GM12892 (cell line): ENCODE results near the gene SLC9A5.

Experiments used
- POLR2A ChIP-seq: IDR thresholded peaks from 2 replicates; pipeline ENCODE4 v1.6.1; 2011; ENCODE audit warnings: low read depth, low read length, control low read depth
- TAF1 ChIP-seq: IDR thresholded peaks from 2 replicates; pipeline ENCODE4 v1.6.1; 2011; ENCODE audit warnings: low read depth, mild to moderate bottlenecking, control low read depth, low read length, borderline replicate concordance

- TF ChIP-seq POLR2A (no peak), TAF1 (no peak)
These were observed 61.8 kb downstream of the SLC9A5 start for GRCh38 chr16:67310561-67310960.
